Measurements from ENCODE around the gene ABHD14A. TPM values are rescaled to one million over a fixed set of nuclear protein-coding genes. Genes with fewer than 3 reads are reported as not detected.

The ABHD14A gene
- total and polyA plus RNA-seq, 2 of the 13 experiments (the other 11 are each of a cell fraction or from before 2014, with no cell fraction given), result 29.5 to 46.9 TPM

DNA sequence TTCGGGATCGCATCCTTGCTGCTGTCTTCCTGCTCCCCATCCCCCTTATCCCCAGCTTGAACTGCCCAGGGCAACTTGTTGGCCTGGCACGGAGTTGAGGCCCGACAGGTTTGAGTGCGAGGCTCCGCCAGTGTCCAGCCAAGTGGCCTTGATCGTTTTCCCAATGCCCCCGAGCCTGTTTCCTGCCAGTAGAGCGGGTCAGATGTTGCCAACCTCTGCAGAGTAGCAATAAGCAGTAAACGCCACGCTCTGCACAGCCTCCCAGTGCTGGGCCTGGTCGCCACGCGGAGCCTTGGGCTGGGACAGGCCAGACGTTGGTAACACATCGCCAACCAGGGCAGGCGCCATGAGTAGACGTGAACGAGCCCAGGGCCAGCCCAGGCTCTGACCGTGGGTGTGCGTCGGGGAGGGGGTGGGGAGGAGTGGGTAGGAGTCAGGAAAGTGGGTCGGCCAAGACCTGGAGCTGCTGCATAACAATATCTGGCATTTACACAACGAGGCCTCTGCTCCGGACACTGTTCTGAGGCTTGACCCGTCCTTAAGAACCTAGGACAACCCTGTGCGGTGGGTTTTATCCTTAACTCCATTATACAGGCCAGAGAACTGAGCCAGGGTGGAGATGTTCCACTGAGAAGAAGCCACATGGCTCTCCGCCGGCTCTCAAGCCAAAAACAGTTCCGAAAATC, 444 bp upstream of the ABHD14A start (continued):
- TF ChIP-seq, protein P1, sequence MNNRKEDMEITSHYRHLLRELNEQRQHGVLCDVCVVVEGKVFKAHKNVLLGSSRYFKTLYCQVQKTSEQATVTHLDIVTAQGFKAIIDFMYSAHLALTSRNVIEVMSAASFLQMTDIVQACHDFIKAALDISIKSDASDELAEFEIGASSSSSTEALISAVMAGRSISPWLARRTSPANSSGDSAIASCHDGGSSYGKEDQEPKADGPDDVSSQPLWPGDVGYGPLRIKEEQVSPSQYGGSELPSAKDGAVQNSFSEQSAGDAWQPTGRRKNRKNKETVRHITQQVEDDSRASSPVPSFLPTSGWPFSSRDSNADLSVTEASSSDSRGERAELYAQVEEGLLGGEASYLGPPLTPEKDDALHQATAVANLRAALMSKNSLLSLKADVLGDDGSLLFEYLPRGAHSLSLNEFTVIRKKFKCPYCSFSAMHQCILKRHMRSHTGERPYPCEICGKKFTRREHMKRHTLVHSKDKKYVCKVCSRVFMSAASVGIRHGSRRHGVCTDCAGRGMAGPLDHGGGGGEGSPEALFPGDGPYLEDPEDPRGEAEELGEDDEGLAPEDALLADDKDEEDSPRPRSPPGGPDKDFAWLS (CRISPR knock-in tag; IDR thresholded peaks at IDR 0.05; ENCODE audit: borderline replicate concordance), result no peak
- TF ChIP-seq, protein P2, sequence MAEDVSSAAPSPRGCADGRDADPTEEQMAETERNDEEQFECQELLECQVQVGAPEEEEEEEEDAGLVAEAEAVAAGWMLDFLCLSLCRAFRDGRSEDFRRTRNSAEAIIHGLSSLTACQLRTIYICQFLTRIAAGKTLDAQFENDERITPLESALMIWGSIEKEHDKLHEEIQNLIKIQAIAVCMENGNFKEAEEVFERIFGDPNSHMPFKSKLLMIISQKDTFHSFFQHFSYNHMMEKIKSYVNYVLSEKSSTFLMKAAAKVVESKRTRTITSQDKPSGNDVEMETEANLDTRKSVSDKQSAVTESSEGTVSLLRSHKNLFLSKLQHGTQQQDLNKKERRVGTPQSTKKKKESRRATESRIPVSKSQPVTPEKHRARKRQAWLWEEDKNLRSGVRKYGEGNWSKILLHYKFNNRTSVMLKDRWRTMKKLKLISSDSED (CRISPR knock-in tag; IDR thresholded peaks at IDR 0.05), result no peak
- no peak for TF ChIP-seq ZNF773 (CRISPR knock-in tag; IDR thresholded peaks at IDR 0.05; ENCODE audit: borderline replicate concordance)
- no peak for TF ChIP-seq ZFP41 (CRISPR knock-in tag; IDR thresholded peaks at IDR 0.05; ENCODE audit: borderline replicate concordance)
- TF ChIP-seq, protein P3, sequence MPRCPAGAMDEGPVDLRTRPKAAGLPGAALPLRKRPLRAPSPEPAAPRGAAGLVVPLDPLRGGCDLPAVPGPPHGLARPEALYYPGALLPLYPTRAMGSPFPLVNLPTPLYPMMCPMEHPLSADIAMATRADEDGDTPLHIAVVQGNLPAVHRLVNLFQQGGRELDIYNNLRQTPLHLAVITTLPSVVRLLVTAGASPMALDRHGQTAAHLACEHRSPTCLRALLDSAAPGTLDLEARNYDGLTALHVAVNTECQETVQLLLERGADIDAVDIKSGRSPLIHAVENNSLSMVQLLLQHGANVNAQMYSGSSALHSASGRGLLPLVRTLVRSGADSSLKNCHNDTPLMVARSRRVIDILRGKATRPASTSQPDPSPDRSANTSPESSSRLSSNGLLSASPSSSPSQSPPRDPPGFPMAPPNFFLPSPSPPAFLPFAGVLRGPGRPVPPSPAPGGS (CRISPR knock-in tag; IDR thresholded peaks at IDR 0.05), result no peak
- TF ChIP-seq, protein P4, sequence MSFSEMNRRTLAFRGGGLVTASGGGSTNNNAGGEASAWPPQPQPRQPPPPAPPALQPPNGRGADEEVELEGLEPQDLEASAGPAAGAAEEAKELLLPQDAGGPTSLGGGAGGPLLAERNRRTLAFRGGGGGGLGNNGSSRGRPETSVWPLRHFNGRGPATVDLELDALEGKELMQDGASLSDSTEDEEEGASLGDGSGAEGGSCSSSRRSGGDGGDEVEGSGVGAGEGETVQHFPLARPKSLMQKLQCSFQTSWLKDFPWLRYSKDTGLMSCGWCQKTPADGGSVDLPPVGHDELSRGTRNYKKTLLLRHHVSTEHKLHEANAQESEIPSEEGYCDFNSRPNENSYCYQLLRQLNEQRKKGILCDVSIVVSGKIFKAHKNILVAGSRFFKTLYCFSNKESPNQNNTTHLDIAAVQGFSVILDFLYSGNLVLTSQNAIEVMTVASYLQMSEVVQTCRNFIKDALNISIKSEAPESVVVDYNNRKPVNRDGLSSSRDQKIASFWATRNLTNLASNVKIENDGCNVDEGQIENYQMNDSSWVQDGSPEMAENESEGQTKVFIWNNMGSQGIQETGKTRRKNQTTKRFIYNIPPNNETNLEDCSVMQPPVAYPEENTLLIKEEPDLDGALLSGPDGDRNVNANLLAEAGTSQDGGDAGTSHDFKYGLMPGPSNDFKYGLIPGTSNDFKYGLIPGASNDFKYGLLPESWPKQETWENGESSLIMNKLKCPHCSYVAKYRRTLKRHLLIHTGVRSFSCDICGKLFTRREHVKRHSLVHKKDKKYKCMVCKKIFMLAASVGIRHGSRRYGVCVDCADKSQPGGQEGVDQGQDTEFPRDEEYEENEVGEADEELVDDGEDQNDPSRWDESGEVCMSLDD (CRISPR knock-in tag; IDR thresholded peaks at IDR 0.05; ENCODE audit: borderline replicate concordance), result no peak
- TF ChIP-seq HNRNPUL1 (IDR thresholded peaks at IDR 0.05; ENCODE audit: low read depth, low read length), result no peak
- TF ChIP-seq ZSCAN9 (CRISPR knock-in tag; IDR thresholded peaks at IDR 0.05; ENCODE audit: borderline replicate concordance), result no peak
- TF ChIP-seq, protein P5, sequence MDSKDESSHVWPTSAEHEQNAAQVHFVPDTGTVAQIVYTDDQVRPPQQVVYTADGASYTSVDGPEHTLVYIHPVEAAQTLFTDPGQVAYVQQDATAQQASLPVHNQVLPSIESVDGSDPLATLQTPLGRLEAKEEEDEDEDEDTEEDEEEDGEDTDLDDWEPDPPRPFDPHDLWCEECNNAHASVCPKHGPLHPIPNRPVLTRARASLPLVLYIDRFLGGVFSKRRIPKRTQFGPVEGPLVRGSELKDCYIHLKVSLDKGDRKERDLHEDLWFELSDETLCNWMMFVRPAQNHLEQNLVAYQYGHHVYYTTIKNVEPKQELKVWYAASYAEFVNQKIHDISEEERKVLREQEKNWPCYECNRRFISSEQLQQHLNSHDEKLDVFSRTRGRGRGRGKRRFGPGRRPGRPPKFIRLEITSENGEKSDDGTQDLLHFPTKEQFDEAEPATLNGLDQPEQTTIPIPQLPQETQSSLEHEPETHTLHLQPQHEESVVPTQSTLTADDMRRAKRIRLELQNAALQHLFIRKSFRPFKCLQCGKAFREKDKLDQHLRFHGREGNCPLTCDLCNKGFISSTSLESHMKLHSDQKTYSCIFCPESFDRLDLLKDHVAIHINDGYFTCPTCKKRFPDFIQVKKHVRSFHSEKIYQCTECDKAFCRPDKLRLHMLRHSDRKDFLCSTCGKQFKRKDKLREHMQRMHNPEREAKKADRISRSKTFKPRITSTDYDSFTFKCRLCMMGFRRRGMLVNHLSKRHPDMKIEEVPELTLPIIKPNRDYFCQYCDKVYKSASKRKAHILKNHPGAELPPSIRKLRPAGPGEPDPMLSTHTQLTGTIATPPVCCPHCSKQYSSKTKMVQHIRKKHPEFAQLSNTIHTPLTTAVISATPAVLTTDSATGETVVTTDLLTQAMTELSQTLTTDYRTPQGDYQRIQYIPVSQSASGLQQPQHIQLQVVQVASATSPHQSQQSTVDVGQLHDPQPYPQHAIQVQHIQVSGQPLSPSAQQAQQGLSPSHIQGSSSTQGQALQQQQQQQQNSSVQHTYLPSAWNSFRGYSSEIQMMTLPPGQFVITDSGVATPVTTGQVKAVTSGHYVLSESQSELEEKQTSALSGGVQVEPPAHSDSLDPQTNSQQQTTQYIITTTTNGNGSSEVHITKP (CRISPR knock-in tag; IDR thresholded peaks at IDR 0.05; ENCODE audit: low read depth), result peak; percentile 23
- TF ChIP-seq, protein P6, sequence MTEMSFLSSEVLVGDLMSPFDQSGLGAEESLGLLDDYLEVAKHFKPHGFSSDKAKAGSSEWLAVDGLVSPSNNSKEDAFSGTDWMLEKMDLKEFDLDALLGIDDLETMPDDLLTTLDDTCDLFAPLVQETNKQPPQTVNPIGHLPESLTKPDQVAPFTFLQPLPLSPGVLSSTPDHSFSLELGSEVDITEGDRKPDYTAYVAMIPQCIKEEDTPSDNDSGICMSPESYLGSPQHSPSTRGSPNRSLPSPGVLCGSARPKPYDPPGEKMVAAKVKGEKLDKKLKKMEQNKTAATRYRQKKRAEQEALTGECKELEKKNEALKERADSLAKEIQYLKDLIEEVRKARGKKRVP (CRISPR knock-in tag; IDR thresholded peaks at IDR 0.05), result no peak
- TF ChIP-seq JUNB (CRISPR knock-in tag; IDR thresholded peaks at IDR 0.05; ENCODE audit: borderline replicate concordance), result no peak
- TF ChIP-seq, protein P7, sequence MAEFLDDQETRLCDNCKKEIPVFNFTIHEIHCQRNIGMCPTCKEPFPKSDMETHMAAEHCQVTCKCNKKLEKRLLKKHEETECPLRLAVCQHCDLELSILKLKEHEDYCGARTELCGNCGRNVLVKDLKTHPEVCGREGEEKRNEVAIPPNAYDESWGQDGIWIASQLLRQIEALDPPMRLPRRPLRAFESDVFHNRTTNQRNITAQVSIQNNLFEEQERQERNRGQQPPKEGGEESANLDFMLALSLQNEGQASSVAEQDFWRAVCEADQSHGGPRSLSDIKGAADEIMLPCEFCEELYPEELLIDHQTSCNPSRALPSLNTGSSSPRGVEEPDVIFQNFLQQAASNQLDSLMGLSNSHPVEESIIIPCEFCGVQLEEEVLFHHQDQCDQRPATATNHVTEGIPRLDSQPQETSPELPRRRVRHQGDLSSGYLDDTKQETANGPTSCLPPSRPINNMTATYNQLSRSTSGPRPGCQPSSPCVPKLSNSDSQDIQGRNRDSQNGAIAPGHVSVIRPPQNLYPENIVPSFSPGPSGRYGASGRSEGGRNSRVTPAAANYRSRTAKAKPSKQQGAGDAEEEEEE (CRISPR knock-in tag; IDR thresholded peaks at IDR 0.05; ENCODE audit: borderline replicate concordance), result no peak
- no peak; the same call in 1 of the 2 replicates for TF ChIP-seq ZNF547 (CRISPR knock-in tag; IDR thresholded peaks at IDR 0.05)

Data from HepG2 (cell line).